BE2C (cell line): Measurements from ENCODE around the gene LRTM2.

Source experiments
- DNase-seq: peaks from one replicate; pipeline ENCODE4 v3.0.0-alpha.2; 2020
- H3K27me3 ChIP-seq: fragments of 250-450 bp; sonication (Bioruptor Pico); 2 replicates; pipeline ENCODE4 v1.5.1; 2020; ENCODE audit warnings: mild to moderate bottlenecking
- H3K36me3 ChIP-seq: fragments of 250-450 bp; sonication (Bioruptor Pico); 2 replicates; pipeline ENCODE4 v1.5.1; 2020; ENCODE audit warnings: mild to moderate bottlenecking
- H3K4me1 ChIP-seq: fragments of 250-450 bp; sonication (Bioruptor Pico); 2 replicates; pipeline ENCODE4 v1.5.1; 2020
- H3K4me3 ChIP-seq: 2 replicates; pipeline ENCODE4 v1.5.1; 2011; ENCODE audit warnings: low read depth, low read length
- H3K9me3 ChIP-seq: fragments of 250-450 bp; sonication (Bioruptor Pico); 2 replicates; pipeline ENCODE4 v1.5.1; 2020
- CTCF ChIP-seq: IDR thresholded peaks from 2 replicates; pipeline ENCODE4 v1.5.1; 2012; ENCODE audit warnings: mild to moderate bottlenecking, low read depth, low read length

LRTM2 gene

GRCh38 chr12:1799882-1800400 lies 20.4 kb upstream of the LRTM2 start:
- Histone ChIP-seq H3K4me3 (no peak overlapping the region), H3K27me3 (no peaks in the 10 kb centered on the region), H3K4me1 (peaks cover 7% of the 10 kb centered on the region), H3K36me3 (no peaks in the 10 kb centered on the region), H3K9me3 (no peaks in the 10 kb centered on the region)
- no peak for DNase-seq
- no peak for TF ChIP-seq CTCF

GRCh38 chr12:1800401-1801302 lies 19.7 kb upstream of the LRTM2 start:
- H3K9me3 ChIP-seq: no peaks in the 10 kb centered on the region
- DNase-seq: peak; percentile 81
- H3K27me3 ChIP-seq: no peaks in the 10 kb centered on the region
- no peaks in the 10 kb centered on the region for H3K36me3 ChIP-seq
- no peak overlapping the region for H3K4me3 ChIP-seq
- peaks cover 7% of the 10 kb centered on the region for H3K4me1 ChIP-seq
- TF ChIP-seq CTCF: peak; percentile 72

GRCh38 chr12:1801303-1801975 lies 18.9 kb upstream of the LRTM2 start:
- no peak for DNase-seq
- peaks cover 7% of the 10 kb centered on the region for H3K4me1 ChIP-seq
- no peaks in the 10 kb centered on the region for H3K36me3 ChIP-seq
- no peak overlapping the region for H3K4me3 ChIP-seq
- H3K9me3 ChIP-seq: no peaks in the 10 kb centered on the region
- no peaks in the 10 kb centered on the region for H3K27me3 ChIP-seq
- TF ChIP-seq CTCF: no peak

- Histone ChIP-seq H3K36me3 (no peaks in the 10 kb centered on the region), H3K9me3 (no peaks in the 10 kb centered on the region), H3K4me1 (peaks cover 7% of the 10 kb centered on the region), H3K27me3 (no peaks in the 10 kb centered on the region), H3K4me3 (no peak overlapping the region)
- no peak for DNase-seq
- TF ChIP-seq CTCF: no peak
These were observed 16.6 kb upstream of the LRTM2 start for GRCh38 chr12:1803736-1804135.

GRCh38 chr12:1804545-1805332 lies 15.6 kb upstream of the LRTM2 start:
- Histone ChIP-seq H3K36me3 (no peaks in the 10 kb centered on the region), H3K4me1 (peaks cover 7% of the 10 kb centered on the region), H3K4me3 (no peak overlapping the region), H3K9me3 (no peaks in the 10 kb centered on the region), H3K27me3 (no peaks in the 10 kb centered on the region)
- DNase-seq: peak; percentile 94
- TF ChIP-seq CTCF: no peak
